Measurements from ENCODE around the gene LRP1B.
"Not testable (repeated sequence)": the region's sequence is repeated elsewhere in the genome, so short reads cannot be mapped to it uniquely, and the experiment has no call there.

LRP1B gene

GRCh38 chr2:141301551-141301950, 829.3 kb downstream of the LRP1B start:
- DNase-seq (ENCODE audit: low read depth), result no peak

- no peak for DNase-seq (ENCODE audit: low read depth)
These were observed 850.8 kb downstream of the LRP1B start for GRCh38 chr2:141280037-141280436.

DNA sequence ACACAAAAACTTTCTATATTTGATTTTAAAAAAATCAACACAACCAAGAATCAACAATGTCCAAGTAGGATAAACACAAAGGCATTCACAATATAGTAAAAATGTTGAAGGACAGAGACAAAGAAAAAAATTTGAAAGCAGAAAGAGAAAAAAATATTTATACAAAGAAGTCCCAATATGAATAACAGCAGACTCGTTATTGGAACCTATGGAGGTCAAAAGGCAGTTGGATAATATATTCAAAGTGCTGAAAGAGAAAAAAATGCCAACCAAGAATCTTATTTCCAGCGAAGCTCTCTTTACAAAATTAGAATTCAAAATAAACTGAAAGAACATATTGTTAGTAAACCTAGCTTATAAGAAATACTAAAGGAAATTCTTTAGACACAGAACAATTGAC, 859.5 kb downstream of the LRP1B start:
- DNase-seq (ENCODE audit: low read depth), result no peak

- DNase-seq (ENCODE audit: low read depth), result no peak
These were observed 866.0 kb downstream of the LRP1B start for GRCh38 chr2:141264848-141265247.

DNA sequence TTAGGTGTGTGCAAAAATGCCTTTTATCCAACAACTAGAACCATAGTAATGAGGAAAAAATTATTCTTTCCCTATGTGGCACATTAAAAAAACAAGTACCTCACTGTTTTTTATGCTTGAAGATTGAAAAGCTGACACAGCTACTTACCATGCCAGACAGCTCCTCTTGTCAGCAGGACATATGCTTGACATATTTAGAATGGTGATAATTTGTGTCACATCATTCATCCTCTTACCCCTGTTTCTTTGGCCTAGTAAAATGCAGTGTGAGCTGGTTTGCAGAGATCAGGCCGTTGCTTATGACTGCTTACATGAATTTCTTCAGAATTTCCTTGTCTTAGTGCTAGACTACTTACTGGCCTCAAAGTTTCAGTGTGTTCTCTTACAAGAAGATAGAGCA, 869.9 kb downstream of the LRP1B start:
- DNase-seq (ENCODE audit: low read depth), result no peak

DNA sequence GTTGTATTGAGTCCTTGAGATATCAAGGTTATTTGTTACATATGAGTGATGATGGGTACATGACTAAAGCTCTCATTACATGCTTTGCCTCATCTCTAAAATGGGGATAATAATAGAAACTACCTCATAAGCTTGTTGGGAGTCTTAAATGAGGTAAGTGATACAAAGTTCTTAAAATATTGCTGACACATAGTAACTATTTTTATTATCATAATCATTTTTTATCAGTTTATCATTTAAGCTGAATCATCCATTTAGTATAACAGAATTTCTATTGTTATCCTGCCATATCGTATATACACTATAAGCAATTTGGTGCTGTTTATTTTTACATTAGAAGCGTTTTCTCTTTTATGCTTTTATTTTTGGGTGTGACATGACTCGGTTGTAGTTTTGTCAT, 871.1 kb downstream of the LRP1B start:
- DNase-seq (ENCODE audit: low read depth), result no peak

GRCh38 chr2:141242008-141242407, 888.8 kb downstream of the LRP1B start:
- no peak for DNase-seq (ENCODE audit: low read depth)

DNA sequence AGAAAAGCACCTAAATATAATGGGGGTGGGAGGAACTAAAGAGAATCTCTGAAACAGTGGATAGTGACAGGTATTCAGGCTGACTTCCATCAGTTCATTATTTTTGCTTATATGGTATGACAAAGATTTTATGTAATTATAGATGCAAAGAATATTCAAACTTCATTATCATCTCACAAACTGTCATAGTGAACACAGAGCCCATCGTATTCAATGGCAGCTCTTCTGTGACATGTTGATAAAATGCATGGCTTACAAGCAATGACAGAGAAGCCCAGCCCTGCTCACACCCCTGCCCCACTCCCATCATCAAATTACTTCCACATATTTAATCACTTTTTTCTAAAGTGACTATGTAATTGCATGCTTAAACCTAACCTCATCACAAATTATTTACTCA, 904.3 kb downstream of the LRP1B start:
- DNase-seq (ENCODE audit: low read depth), result no peak

DNA sequence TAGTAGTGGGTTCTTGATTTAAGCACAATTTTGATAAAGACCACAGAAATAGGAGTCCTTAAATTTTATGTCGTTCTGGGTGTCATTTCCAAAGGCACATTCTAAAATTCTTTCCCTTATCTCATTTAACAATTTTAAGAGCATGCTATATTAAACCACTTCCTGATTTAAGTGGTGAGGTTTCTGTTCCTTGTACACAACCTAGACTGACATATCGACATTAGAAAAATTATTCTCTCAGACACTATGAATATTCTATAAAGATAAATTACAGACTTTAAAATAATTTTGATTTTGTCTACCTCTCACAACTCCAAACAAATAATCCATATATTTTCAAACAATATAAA, 923.8 kb downstream of the LRP1B start:
- no peak for DNase-seq (ENCODE audit: low read depth)

DNA sequence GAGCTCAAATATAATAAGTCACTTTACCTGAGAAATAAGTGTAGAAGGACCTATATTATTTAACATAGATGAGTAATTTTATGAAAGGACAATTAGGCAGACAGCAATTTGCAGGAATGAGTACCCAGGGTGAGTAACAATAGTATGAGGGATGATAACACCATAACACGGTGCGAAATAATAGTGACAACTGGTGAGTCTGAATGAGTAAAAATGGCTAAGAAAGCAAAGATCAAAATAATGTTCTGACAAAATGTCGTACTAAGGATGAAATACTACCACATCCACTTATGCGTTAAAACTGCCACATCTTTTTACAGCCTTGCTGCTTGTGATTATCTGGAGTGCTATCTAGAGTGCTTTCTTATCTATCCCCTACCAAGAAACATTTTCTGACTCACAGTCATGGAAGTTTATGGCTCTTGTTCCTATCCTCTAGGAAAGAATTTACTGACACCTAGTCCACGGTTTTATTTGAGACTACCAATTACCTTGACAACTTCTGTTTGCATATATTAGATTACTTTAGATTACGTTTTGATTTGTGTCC, 929.7 kb downstream of the LRP1B start:
- DNase-seq (ENCODE audit: low read depth), result no peak

GRCh38 chr2:141200191-141200590, 930.6 kb downstream of the LRP1B start:
- no peak for DNase-seq (ENCODE audit: low read depth)

GRCh38 chr2:141199711-141200110, 931.1 kb downstream of the LRP1B start:
- no peak for DNase-seq (ENCODE audit: low read depth)

- DNase-seq (ENCODE audit: low read depth), result no peak
These were observed 935.7 kb downstream of the LRP1B start for GRCh38 chr2:141195087-141195486.

DNA sequence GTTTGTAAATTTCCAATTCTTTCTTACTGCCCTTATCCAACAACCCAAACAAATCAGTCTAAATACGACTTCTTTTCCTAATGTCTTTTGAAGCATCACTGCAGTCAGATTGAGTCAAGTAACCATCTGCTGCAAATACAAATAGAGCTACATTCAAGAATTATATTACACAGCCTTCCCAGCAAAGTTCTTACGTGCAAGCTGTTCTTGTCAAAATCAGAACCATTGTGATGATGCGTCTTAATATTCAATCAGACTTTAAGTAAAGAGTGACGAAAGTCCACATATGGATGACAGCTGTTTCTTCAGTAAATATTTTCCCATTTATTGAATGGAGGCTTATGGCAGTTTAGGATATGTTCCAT, 943.8 kb downstream of the LRP1B start:
- DNase-seq (ENCODE audit: low read depth), result no peak

- no peak for DNase-seq (ENCODE audit: low read depth)
These were observed 944.3 kb downstream of the LRP1B start for GRCh38 chr2:141186413-141187074.

DNA sequence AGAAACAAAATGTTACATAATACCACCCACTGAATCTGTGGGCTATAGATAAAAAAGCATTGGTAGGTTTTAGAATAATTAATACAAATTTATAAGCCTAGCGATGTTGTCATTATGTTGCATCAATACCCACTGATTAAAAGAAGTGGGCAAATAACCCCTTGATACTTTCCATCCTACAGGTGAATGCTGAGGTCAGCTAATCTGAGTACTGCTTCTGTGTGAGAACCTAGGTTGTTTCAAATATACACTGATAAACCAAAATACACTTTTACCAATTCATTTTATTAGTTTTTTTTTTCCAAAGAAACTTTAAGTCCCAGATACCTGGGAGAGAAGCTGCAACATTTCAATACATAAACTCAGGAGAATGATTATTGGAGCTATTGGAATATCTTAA, 948.6 kb downstream of the LRP1B start:
- no peak for DNase-seq (ENCODE audit: low read depth)

DNA sequence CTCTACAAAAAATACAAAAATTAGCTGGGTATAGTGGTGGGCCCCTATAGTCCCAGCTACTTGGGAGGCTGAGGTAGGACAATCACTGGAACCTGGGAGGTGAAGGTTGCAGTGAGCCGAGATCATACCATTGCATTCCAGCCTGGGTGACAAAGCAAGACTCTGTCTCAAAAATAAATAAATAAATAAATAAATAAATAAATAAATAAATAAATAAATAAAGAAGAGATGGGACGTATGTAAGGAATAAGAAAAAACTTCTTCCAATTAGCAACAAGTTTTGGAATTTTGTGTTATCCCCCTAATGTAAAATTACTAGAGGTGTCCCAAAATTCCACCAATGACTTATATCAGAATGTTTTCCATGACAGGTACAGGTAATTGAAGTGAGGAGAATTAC, 961.7 kb downstream of the LRP1B start:
- DNase-seq (ENCODE audit: low read depth), result not testable (repeated sequence)

DNA sequence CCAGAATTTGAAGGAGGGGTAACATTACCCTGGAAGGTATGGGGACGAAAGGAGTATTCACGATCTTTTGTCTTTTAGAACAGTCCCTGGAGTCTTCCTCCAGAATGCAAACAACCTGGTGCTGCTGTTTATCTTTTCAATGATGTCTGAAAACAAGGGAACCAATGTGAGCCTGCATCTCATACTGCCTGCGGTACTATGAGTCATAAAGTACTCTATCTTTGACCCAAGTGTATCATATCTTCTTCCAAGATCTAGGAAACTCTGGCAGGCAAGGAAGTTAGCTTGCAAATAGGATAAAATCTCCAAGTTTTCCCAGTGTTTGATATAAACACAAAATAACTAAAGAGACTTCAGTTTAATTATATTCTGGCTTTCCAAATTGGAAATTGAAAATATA, 968.5 kb downstream of the LRP1B start:
- DNase-seq (ENCODE audit: low read depth), result no peak

DNA sequence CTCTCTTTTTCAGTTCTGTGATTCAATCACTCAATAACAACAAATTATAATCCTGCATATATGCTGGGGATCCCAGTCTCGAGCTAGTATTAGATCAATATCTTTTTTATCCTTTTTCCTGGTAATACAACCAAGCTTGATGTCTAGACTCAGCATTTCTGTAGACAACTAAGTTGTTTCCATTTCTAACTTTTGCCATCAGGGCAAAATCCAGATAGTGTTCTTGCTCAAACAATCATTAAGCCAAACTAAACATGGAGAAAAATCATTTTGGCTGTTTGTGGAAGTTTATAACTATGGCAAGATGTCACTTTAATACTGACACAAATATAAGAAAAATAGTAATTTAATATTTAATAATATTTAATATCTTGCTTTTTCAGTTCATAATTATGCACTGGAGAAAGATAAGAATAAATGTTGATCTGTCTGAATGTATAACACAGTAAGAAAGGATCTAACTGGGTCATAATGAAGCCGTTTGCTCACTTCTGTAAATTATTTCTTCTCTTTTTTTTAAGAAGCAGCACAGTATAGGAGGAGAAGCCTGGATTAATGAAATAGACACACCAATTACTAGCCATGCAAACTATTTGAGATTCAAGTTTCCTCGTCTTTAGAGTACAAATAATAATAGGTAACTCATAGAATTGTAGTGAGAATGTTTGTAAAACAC, 979.1 kb downstream of the LRP1B start:
- DNase-seq (ENCODE audit: low read depth), result no peak

DNA sequence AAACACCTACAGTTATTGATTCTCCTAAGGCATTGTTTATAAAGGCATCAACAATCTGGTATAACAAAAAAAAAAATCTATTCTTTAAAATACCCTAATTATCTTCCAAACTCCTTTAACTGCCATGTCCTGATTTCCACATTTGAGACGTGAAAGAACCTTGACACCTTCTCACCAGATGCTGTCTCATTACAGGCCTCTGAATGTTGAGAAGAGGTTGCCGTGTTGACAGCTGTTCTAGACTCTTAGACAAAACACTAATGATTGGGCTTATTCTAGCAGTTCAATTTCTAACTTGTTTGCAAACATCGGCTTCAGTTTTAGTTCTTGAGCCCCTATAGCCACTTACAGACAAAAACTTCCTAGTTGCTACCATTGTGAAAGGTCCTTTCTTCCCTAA, 988.8 kb downstream of the LRP1B start:
- DNase-seq (ENCODE audit: low read depth), result no peak

GRCh38 chr2:141137122-141137693, 993.6 kb downstream of the LRP1B start:
- DNase-seq (ENCODE audit: low read depth), result no peak

GRCh38 chr2:141133883-141134282, 996.9 kb downstream of the LRP1B start:
- DNase-seq (ENCODE audit: low read depth), result no peak

- DNase-seq (ENCODE audit: low read depth), result no peak
These were observed 1005.4 kb downstream of the LRP1B start for GRCh38 chr2:141125432-141125831.

DNA sequence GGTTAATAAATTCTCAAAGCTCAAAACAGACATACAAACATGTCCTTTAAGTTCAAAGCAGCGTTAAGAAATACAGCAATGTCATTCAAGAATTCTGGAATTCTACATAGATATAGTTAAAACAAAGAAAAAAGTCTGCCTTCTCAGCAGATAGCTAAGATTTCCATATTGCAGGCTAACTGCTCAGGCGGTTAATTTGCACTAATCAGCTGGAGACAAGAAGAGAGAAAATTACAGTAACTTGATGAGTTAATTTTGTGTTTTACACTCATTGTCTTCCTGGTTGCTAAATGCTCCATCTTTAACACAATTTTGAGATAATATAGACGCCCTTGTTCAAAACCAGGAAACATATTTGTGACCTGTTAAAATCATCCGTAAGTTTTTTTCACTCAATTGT, 1012.0 kb downstream of the LRP1B start:
- no peak for DNase-seq (ENCODE audit: low read depth)

Data from GM04503 (cell line).